Duodenal mucosa (tissue), 2 donors: ENCODE data around the gene KRT82.

Source experiments
- H3K27ac ChIP-seq: one replicate; pipeline ENCODE4 v1.7.0; 2013; ENCODE audit warnings: low read depth, low read length
- H3K27me3 ChIP-seq, 2 donors: one replicate each; pipeline ENCODE4 v1.7.0; 2013; ENCODE audit warnings: low read length in 2 of 2, control low read depth in 1 of 2; ENCODE audit not compliant: insufficient read depth in 2 of 2, control insufficient read depth in 1 of 2
- H3K36me3 ChIP-seq, 2 donors: one replicate each; pipeline ENCODE4 v1.7.0; 2013; ENCODE audit warnings: low read length in 2 of 2, control low read depth in 1 of 2; ENCODE audit not compliant: insufficient read depth in 2 of 2, control insufficient read depth in 1 of 2
- H3K4me1 ChIP-seq, 2 donors: one replicate each; pipeline ENCODE4 v1.7.0; 2013; ENCODE audit warnings: low read length in 2 of 2, control low read depth in 1 of 2; ENCODE audit not compliant: insufficient read depth in 2 of 2, control insufficient read depth in 1 of 2
- H3K4me3 ChIP-seq, 2 donors: one replicate each; pipeline ENCODE4 v1.7.0; 2013; ENCODE audit warnings: low read length in 2 of 2, low read depth in 1 of 2
- H3K9ac ChIP-seq, 2 donors: one replicate each; pipeline ENCODE4 v1.7.0; 2013; ENCODE audit warnings: low read length in 2 of 2, low read depth in 1 of 2
- H3K9me3 ChIP-seq, 2 donors: one replicate each; pipeline ENCODE4 v1.7.0; 2013; ENCODE audit warnings: low read length in 2 of 2, control low read depth in 1 of 2; ENCODE audit not compliant: control insufficient read depth in 1 of 2

KRT82 gene

GRCh38 chr12:52425466-52425865 lies 19.3 kb upstream of the KRT82 start:
- Histone ChIP-seq H3K4me3 (no peak overlapping the region), H3K9ac (no peak overlapping the region), H3K27me3 (no peaks in the 10 kb centered on the region), H3K4me1 (no peaks in the 10 kb centered on the region), H3K36me3 (no peaks in the 10 kb centered on the region), H3K27ac (no peak overlapping the region), H3K9me3 (no peaks in the 10 kb centered on the region)

DNA sequence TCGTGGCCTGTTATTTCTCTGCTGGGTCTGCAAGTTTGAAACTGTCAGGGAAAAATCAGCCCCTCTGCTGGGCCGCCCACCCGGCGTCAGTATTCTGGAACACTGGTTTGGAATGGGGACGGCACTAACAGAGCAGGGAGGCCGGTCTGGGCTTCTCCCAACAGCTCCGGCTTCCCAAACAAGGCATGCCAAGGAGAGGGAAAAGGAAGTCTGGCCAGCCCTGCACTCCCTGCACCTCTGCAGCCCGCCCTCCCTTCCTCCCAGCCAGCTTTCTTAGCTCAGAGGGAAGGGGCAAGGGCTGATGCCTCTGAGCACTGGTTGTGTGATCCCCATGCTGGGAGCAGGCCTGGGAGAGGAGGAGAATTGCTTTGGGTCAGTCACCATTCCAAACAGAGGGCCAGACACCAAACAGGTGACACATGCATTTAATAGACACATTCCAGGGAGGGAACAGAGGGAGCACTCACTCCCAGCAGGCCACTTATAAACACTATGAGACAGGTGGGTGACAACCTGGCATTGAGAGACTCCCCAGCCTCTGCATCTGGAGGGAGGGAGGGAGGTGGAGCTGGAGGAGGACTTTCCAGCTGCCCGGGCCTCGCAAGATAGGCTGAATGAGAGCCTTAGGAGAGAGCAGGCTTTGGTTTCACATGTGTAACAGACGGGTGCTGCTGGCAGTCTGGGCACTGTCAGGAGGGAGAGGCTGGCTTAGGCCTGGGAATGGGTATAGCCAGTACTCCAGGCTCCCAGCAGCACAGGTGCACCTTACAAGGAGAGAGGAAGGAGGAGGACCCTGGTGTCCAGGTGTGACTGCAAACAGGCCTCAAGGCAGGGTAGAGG lies 17.7 kb upstream of the KRT82 start:
- Histone ChIP-seq H3K4me1 (no peaks in the 10 kb centered on the region), H3K4me3 (no peak overlapping the region), H3K9me3 (no peaks in the 10 kb centered on the region), H3K27ac (no peak overlapping the region), H3K9ac (no peak overlapping the region), H3K36me3 (no peaks in the 10 kb centered on the region), H3K27me3 (no peaks in the 10 kb centered on the region)

- Histone ChIP-seq H3K36me3 (no peaks in the 10 kb centered on the region), H3K27me3 (no peaks in the 10 kb centered on the region), H3K9me3 (no peaks in the 10 kb centered on the region), H3K9ac (no peak overlapping the region), H3K4me1 (no peaks in the 10 kb centered on the region), H3K4me3 (no peak overlapping the region), H3K27ac (no peak overlapping the region)
These were observed 16.9 kb upstream of the KRT82 start for GRCh38 chr12:52423035-52423434.

DNA sequence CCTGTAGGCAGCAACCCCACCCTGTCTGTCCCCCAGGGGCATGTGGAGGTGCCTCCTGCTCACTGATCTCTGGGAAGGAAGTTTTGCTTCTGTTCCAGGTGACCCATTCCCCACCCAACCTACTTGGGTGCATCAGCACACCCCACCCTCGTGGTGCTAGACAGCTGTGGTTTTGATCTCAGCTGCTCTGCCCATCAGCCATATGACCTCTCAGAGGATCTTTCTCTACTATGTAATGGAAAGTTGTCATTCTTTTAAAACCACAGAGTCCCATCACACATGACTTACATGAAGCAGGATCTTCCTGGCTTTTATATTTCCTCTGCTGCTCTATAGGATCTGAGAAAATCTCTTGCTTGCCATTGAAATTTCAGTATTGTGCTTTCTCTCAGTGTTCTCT lies 13.5 kb upstream of the KRT82 start:
- H3K36me3 ChIP-seq = no peaks in the 10 kb centered on the region
- peaks cover 0 to 6% of the 10 kb centered on the region in 2 donors for H3K4me1 ChIP-seq
- H3K9ac ChIP-seq = no peak overlapping the region
- H3K4me3 ChIP-seq = no peak overlapping the region
- H3K27ac ChIP-seq = no peak overlapping the region
- H3K9me3 ChIP-seq = no peaks in the 10 kb centered on the region
- H3K27me3 ChIP-seq = no peaks in the 10 kb centered on the region

- Histone ChIP-seq H3K4me3 (no peak overlapping the region), H3K27me3 (no peaks in the 10 kb centered on the region), H3K36me3 (no peaks in the 10 kb centered on the region), H3K4me1 (peaks cover 0 to 6% of the 10 kb centered on the region in 2 donors), H3K27ac (no peak overlapping the region), H3K9me3 (no peaks in the 10 kb centered on the region), H3K9ac (no peak overlapping the region)
These were observed 12.5 kb upstream of the KRT82 start for GRCh38 chr12:52418576-52419110.

- H3K36me3 ChIP-seq = no peaks in the 10 kb centered on the region
- peaks cover 0 to 6% of the 10 kb centered on the region in 2 donors for H3K4me1 ChIP-seq
- H3K9me3 ChIP-seq = no peaks in the 10 kb centered on the region
- H3K27me3 ChIP-seq = no peaks in the 10 kb centered on the region
- no peak overlapping the region for H3K4me3 ChIP-seq
- no peak overlapping the region for H3K27ac ChIP-seq
- H3K9ac ChIP-seq = no peak overlapping the region
These were observed 11.6 kb upstream of the KRT82 start for GRCh38 chr12:52417740-52418139.

DNA sequence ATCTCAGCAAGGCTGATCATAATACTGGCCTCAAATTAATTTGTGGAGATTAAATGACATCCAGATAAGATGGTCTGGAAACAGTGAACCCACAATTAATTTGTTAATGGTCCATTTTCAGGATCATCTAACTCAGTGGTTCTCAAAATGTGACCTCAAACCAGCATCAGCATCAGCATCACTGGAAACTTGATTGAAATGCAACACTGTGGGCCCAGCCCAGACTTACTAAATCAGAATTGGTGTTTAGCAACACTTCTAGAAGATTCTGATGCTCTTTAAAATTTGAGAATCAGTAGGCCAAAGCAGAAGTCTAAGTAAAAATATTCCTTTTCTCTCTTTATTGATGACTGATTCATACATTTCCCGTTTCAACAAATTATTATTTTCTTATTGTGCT lies 10.7 kb upstream of the KRT82 start:
- H3K9me3 ChIP-seq = no peaks in the 10 kb centered on the region
- H3K27me3 ChIP-seq = no peaks in the 10 kb centered on the region
- H3K9ac ChIP-seq = no peak overlapping the region
- H3K4me1 ChIP-seq = peaks cover 0 to 6% of the 10 kb centered on the region in 2 donors
- no peaks in the 10 kb centered on the region for H3K36me3 ChIP-seq
- no peak overlapping the region for H3K27ac ChIP-seq
- H3K4me3 ChIP-seq = no peak overlapping the region

DNA sequence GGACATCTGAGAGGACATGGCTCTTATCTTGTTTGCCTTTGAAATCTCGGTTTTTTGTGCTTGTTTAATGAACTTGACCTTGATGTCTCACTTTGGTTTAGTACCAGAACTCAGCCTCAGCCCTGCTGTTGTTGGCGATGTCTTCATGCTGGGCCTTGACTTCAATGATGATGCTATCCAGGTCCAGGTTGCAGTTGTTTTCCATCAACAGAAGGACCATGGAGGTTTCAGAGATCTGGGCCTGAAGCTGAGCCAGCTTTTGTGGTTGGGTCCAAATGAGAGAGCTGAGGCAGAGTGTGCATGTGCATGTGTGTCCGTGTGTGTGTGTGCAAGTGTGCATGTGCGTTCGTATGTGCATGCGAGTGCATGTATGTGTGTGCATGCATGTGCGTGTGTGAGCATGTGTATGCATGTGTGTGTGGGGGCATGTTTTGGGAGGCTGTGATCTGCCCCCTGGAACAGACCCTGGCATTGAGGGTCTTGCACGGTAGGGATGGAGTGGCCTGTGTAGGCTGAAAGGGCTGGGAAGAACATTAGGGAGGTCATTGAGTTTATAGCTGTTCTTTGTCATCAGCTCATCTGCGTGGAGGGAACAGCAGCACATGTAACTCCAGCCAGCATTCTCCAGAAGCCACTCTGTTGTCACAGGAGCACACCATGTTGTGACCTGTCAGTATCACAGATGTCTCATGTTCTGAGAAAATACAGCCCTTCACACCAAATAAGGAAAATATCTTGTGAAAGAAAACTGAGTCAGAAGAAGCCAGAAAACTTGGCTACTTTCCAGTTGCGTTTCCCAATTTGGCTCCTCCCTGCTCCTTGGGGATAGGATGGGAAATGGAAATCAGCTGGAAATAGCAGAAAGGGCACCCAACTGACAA lies 10.0 kb upstream of the KRT82 start:
- Histone ChIP-seq H3K27ac (no peak overlapping the region), H3K4me3 (no peak overlapping the region), H3K4me1 (peaks cover 0 to 6% of the 10 kb centered on the region in 2 donors), H3K9ac (no peak overlapping the region), H3K36me3 (no peaks in the 10 kb centered on the region), H3K27me3 (no peaks in the 10 kb centered on the region), H3K9me3 (no peaks in the 10 kb centered on the region)

- no peaks in the 10 kb centered on the region for H3K27me3 ChIP-seq
- no peaks in the 10 kb centered on the region for H3K9me3 ChIP-seq
- H3K4me3 ChIP-seq = no peak overlapping the region
- peaks cover 0 to 6% of the 10 kb centered on the region in 2 donors for H3K4me1 ChIP-seq
- no peak overlapping the region for H3K27ac ChIP-seq
- H3K9ac ChIP-seq = no peak overlapping the region
- H3K36me3 ChIP-seq = no peaks in the 10 kb centered on the region
These were observed 8.8 kb upstream of the KRT82 start for GRCh38 chr12:52414936-52415335.

GRCh38 chr12:52413782-52414345 lies 7.7 kb upstream of the KRT82 start:
- H3K4me1 ChIP-seq = peaks cover 0 to 6% of the 10 kb centered on the region in 2 donors
- H3K36me3 ChIP-seq = no peaks in the 10 kb centered on the region
- no peak overlapping the region for H3K4me3 ChIP-seq
- H3K9me3 ChIP-seq = no peaks in the 10 kb centered on the region
- H3K27ac ChIP-seq = no peak overlapping the region
- H3K9ac ChIP-seq = no peak overlapping the region
- no peaks in the 10 kb centered on the region for H3K27me3 ChIP-seq
